AG04450 (cell line): Measurements from ENCODE around the gene SDHAF3. TPM values are rescaled to one million over a fixed set of nuclear protein-coding genes. Genes with fewer than 3 reads are reported as not detected.
"Not testable (repeated sequence)": the region's sequence is repeated elsewhere in the genome, so short reads cannot be mapped to it uniquely, and the experiment has no call there.

ENCODE experiments used
- CTCF ChIA-PET: fragments of 300-600, 350-600 bp; formaldehyde crosslinking; extraction: SDS; loops from one replicate; lab custom pipeline; 2022; ENCODE audit warnings: antibody characterized with exemption, inconsistent platforms; lab: Charles Lee
- POLR2A ChIA-PET: fragments of 350-600 bp; formaldehyde crosslinking; extraction: SDS; loops from one replicate; lab custom pipeline; 2021; ENCODE audit warnings: antibody characterized with exemption, inconsistent platforms; lab: Yijun Ruan, JAX
- DNase-seq: peaks from one replicate; pipeline ENCODE4 v3.0.0-alpha.2; 2011; ENCODE audit warnings: low read depth, low spot score
- H3K27ac ChIP-seq: one replicate; pipeline ENCODE4 v1.5.1; 2012; ENCODE audit warnings: low read depth, low read length, control low read depth
- H3K27me3 ChIP-seq: one replicate; pipeline ENCODE4 v1.6.0; 2012; ENCODE audit warnings: low read length; ENCODE audit not compliant: control insufficient read depth, insufficient read depth
- H3K4me3 ChIP-seq: 2 replicates; pipeline ENCODE4 v1.5.1; 2011; ENCODE audit warnings: mild to moderate bottlenecking, low read depth, low read length, control low read depth
- H3K9me3 ChIP-seq: 2 replicates; pipeline ENCODE4 v1.5.1; 2012; ENCODE audit warnings: low read length; ENCODE audit not compliant: control insufficient read depth, insufficient read depth
- polyA plus RNA-seq: library from polyadenylated mRNA; depleted of rRNA; stranded (reverse); fragments of >200 nt; gene quantifications from 2 replicates; pipeline ENCODE4 v1.2.3, GENCODE V29; 2011
- TF ChIP-seq, protein P1 (sequence below): IDR thresholded peaks from 2 replicates; pipeline ENCODE4 v1.5.1; 2011; ENCODE audit warnings: low read depth, low read length, control low read depth, inconsistent platforms

SDHAF3 gene
- polyA plus RNA-seq, 1 experiment: 13.7 TPM

DNA sequence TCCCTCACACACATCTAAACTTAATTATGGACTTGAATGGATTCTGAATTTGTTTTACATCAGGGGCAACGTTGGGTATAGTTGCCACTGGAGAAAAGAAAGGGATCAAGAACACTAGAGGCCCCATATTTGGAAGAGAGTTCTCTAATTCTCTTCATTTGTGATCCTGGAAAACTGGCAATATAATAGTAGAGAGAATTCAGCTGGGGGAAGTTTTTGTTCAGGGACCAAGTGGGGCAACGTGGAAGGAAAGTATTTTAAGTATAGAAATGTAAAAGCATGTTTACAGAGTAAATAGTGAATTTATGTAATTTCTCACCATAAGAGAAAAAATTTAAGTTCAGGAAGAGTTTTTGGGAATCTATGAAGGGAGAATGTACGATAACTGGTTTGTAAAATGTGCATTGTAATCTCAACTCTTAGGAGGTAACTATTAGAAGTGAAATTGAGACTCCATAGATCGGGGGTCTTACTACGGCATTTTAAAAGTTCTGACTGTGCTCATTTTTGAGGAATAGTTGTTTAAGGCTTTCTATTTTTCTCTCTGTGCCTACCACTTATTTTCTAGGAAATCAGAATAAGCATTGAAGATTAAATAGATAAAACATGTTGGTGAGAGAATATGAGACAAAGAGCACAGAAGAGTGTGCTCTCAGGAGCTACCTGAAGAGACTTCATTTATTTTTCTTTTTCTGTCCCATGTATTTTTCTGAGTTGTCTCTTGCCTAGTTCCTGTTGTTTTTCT lies 3.4 kb downstream of the SDHAF3 start:
- no peak overlapping the region for H3K4me3 ChIP-seq
- H3K27ac ChIP-seq: no peak overlapping the region
- H3K27me3 ChIP-seq: no peaks in the 10 kb centered on the region
- no peaks in the 10 kb centered on the region for H3K9me3 ChIP-seq
- ChIA-PET POLR2A (no interaction called here), CTCF (interaction anchor here (1.5 kb wide), 1 partner anchor 24 kb away, joined by 3 read pairs; no protein-coding TSS in a partner anchor)
- TF ChIP-seq, protein P1, sequence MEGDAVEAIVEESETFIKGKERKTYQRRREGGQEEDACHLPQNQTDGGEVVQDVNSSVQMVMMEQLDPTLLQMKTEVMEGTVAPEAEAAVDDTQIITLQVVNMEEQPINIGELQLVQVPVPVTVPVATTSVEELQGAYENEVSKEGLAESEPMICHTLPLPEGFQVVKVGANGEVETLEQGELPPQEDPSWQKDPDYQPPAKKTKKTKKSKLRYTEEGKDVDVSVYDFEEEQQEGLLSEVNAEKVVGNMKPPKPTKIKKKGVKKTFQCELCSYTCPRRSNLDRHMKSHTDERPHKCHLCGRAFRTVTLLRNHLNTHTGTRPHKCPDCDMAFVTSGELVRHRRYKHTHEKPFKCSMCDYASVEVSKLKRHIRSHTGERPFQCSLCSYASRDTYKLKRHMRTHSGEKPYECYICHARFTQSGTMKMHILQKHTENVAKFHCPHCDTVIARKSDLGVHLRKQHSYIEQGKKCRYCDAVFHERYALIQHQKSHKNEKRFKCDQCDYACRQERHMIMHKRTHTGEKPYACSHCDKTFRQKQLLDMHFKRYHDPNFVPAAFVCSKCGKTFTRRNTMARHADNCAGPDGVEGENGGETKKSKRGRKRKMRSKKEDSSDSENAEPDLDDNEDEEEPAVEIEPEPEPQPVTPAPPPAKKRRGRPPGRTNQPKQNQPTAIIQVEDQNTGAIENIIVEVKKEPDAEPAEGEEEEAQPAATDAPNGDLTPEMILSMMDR: no peak
- no peak for DNase-seq

DNA sequence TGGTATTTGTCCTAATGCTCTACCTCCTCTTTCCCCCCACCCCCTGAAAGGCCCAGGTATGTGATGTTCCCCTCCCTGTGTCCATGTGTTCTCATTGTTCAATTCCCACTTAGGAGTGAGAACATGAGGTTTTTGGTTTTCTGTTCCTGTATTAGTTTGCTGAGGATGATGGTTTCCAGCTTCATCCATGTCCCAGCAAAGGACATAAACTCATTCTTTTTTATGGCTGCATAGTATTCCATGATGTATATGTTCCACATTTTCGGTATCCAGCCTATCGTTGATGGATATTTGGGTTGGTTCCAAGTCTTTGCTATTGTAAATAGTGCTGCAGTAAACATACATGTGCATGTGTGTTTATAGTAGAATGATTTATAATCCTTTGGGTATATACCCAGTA lies 5.6 kb downstream of the SDHAF3 start:
- POLR2A ChIA-PET, DNase-seq, H3K4me3 ChIP-seq, H3K9me3 ChIP-seq, H3K27ac ChIP-seq, H3K27me3 ChIP-seq, CTCF ChIA-PET: not testable (repeated sequence)

DNA sequence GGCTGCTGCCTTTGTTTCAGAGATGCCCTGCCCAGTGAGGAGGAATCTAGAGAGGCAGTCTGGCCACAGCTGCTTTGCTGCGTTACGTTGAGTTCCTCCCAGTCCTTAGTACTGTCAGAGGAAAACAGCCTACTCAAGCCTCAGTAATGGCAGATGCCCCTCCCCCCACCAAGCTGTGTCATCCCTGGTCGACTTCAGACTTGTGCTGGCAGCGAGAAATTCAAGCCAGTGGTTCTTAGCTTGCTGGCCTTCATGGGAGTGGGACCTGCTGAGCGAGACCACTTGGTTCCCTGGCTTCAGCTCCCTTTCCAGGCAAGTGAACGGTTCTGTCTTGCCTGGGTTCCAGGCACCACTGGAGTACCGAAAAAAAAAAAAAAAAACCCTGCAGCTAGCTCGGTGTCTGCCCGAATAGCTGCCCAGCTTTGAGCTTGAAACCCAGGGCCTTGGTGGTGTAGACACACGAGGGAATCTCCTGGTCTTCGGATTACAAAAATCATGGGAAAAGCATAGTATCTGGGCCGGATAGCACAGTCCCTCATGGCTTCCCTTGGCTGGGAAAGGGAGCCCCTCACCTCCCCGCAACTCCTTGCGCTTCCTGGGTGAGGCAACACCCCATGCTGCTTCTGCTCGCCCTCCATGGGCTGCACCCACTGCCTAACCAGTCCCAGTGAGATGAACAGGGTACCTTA lies 9.1 kb downstream of the SDHAF3 start:
- TF ChIP-seq, protein P1: no peak
- POLR2A ChIA-PET: no interaction called here
- no peak for DNase-seq
- CTCF ChIA-PET: interaction anchor here (1.1 to 1.8 kb wide), 2 partner anchors 18 to 709 kb away, joined by 3 to 4 read pairs; no protein-coding TSS in a partner anchor
- H3K27ac ChIP-seq: no peak overlapping the region
- H3K27me3 ChIP-seq: no peaks in the 10 kb centered on the region
- H3K4me3 ChIP-seq: no peak overlapping the region
- H3K9me3 ChIP-seq: no peaks in the 10 kb centered on the region; the same call in 1 of the 2 replicates

DNA sequence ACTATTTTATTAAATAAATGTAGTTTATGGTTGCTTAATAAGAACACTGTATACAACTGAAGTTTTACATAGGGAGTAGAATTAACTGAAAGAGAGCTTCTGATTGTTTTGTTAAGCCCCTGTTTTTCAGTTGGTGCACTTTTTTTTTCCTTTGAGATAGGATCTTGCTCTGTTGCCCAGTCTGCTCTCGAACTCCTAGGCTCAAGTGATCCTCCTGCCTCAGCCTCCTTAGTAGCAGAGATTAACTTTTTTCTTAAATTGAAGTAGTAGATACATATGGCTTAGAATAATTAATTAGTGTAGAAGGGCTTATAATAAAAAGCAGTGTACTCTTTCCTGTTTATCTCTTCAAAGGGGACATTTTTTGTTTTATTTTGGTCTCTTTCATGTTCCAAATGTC lies 11.2 kb downstream of the SDHAF3 start:
- Histone ChIP-seq H3K9me3 (no peaks in the 10 kb centered on the region; the same call in 1 of the 2 replicates), H3K27ac (no peak overlapping the region), H3K4me3 (no peak overlapping the region), H3K27me3 (no peaks in the 10 kb centered on the region)
- DNase-seq: no peak
- ChIA-PET POLR2A (no interaction called here), CTCF (no interaction called here)
- TF ChIP-seq, protein P1: no peak

DNA sequence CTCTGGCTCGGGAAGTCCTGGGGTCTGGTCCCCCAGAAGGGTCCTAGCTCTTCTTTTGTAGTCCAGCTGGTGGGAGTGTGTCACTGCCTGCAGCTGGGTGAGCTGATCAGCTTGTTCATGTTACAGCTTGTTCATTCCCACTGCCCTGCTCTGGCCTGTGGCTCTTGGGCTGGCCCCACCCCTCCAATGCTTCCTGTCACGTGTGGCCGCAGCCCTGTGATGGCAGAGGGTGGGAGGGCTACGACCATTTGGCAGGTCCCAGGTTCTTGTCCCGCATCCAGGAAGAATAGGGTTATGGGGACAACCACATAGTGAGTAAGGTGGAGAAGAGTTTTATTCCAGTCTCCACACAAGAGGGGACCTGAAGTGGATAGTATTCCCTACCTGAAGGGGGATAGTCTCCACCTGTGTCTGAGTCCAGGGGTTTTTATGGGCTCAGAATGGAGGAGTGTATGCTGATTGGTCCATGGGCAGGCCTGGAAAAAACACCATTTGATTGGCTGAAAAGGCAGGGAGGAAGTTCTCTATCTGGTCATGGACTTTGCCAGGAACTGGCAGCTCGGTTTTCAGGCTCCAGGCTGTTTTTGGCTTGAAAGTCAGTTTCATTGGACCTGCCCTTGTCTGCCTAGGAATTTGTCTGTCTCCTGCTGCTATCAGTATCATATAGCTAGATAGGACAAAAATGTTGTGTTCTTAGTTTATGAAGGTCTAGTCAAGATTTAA lies 13.1 kb downstream of the SDHAF3 start:
- no peak overlapping the region for H3K27ac ChIP-seq
- no peak overlapping the region for H3K4me3 ChIP-seq
- H3K27me3 ChIP-seq: no peaks in the 10 kb centered on the region
- ChIA-PET CTCF (interaction anchor here (1.0 to 1.3 kb wide), 2 partner anchors 14 to 715 kb away, joined by 3 to 4 read pairs; no protein-coding TSS in a partner anchor), POLR2A (no interaction called here)
- TF ChIP-seq, protein P1: no peak
- DNase-seq: no peak
- H3K9me3 ChIP-seq: no peaks in the 10 kb centered on the region; the same call in 1 of the 2 replicates
